Loucy (cell line): Measurements from ENCODE around the gene CPEB4.

ENCODE experiments used
- EZH2phosphoT487 ChIP-seq: fragments of 200-600 bp; IDR thresholded peaks from 2 replicates; pipeline ENCODE4 v1.6.1; 2018; ENCODE audit warnings: antibody characterized with exemption, mild to moderate bottlenecking, moderate library complexity, borderline replicate concordance
- TF ChIP-seq, protein P1 (sequence below): fragments of 200-600 bp; sonication (generic); conservative IDR thresholded peaks from 2 replicates; pipeline ENCODE4 v1.5.1; 2014; ENCODE audit warnings: mild to moderate bottlenecking, antibody characterized with exemption, low read length

DNA sequence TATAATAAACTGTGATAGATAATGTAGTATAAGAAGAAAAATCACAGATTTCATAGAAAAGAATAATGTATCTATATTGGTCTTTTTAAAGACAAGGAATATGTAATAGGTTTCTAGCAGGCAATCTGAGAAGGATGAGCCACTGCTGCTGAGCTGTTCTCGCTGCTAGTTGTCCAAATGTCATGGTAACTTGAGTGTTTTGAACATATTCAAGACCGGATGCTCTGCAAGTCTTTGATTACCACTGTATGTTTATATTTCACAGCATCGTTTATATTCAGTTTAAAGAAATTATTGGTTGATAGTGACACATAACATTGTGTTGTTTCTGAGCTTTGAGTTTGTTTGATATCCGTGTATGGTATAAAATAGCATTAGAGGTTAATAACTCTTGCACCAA is 110.4 kb downstream of the CPEB4 start:
- TF ChIP-seq, protein P1, sequence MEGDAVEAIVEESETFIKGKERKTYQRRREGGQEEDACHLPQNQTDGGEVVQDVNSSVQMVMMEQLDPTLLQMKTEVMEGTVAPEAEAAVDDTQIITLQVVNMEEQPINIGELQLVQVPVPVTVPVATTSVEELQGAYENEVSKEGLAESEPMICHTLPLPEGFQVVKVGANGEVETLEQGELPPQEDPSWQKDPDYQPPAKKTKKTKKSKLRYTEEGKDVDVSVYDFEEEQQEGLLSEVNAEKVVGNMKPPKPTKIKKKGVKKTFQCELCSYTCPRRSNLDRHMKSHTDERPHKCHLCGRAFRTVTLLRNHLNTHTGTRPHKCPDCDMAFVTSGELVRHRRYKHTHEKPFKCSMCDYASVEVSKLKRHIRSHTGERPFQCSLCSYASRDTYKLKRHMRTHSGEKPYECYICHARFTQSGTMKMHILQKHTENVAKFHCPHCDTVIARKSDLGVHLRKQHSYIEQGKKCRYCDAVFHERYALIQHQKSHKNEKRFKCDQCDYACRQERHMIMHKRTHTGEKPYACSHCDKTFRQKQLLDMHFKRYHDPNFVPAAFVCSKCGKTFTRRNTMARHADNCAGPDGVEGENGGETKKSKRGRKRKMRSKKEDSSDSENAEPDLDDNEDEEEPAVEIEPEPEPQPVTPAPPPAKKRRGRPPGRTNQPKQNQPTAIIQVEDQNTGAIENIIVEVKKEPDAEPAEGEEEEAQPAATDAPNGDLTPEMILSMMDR = no peak
- TF ChIP-seq EZH2phosphoT487 = no peak
